ENCODE measurements around the gene USP54.

DNA sequence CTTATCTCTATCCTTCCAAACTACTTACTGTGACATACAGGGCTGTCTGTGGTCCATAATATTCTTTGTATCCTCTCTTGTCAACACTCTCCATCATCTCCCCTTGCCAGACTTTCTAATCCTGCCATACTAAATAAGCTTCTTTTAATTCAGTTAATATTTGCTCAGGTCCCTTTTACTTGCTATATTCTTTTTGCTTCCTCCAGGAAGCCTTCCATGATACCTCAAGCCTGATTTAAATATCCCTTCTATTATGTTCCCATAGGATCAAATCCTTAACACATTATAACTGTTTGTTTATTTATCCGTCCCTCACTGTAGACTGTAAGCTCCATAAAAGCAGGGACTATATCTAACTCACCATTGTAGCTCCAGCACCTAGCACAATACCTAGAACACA lies 88.1 kb downstream of the USP54 start:
- TF ChIP-seq GATA2 (IDR thresholded peaks at IDR 0.05; ENCODE audit: low read depth, low read length) = no peak
- no peak for TF ChIP-seq GATA3 (IDR thresholded peaks at IDR 0.05; ENCODE audit: low read depth, low read length)
